Endothelial cell (in vitro differentiated cells): Measurements from ENCODE around the gene CERKL. TPM values are rescaled to one million over a fixed set of nuclear protein-coding genes. Genes with fewer than 3 reads are reported as not detected.
"Not testable (repeated sequence)": the region's sequence is repeated elsewhere in the genome, so short reads cannot be mapped to it uniquely, and the experiment has no call there.

Experiments
- DNase-seq: peaks from one replicate; pipeline ENCODE4 v3.0.0; 2021; ENCODE audit warnings: low spot score
- H3K27ac Mint-ChIP-seq: one replicate; pipeline ENCODE4 v1.8.0; 2021; ENCODE audit warnings: mixed read lengths, inconsistent platforms; ENCODE audit not compliant: unreplicated experiment
- H3K27me3 Mint-ChIP-seq: one replicate; pipeline ENCODE4 v1.8.0; 2021; ENCODE audit warnings: mild to moderate bottlenecking, moderate library complexity, mixed read lengths, inconsistent platforms; ENCODE audit not compliant: unreplicated experiment
- H3K36me3 Mint-ChIP-seq: one replicate; pipeline ENCODE4 v1.8.0; 2021; ENCODE audit warnings: mild to moderate bottlenecking, low read depth, mixed read lengths, inconsistent platforms; ENCODE audit not compliant: unreplicated experiment
- H3K4me1 Mint-ChIP-seq: one replicate; pipeline ENCODE4 v1.8.0; 2021; ENCODE audit warnings: mild to moderate bottlenecking, mixed read lengths, inconsistent platforms; ENCODE audit not compliant: unreplicated experiment
- H3K4me3 Mint-ChIP-seq: one replicate; pipeline ENCODE4 v1.8.0; 2021; ENCODE audit warnings: mild to moderate bottlenecking, mixed read lengths, inconsistent platforms; ENCODE audit not compliant: unreplicated experiment
- H3K9me3 Mint-ChIP-seq: one replicate; pipeline ENCODE4 v1.8.0; 2021; ENCODE audit warnings: mixed read lengths, inconsistent platforms; ENCODE audit not compliant: unreplicated experiment
- long read RNA-seq: library from polyadenylated mRNA; unstranded; transcript quantifications from one replicate; pipeline ENCODE4 v2.0.0, GENCODE V29; 2020; ENCODE audit not compliant: unreplicated experiment
- total RNA-seq: library from RNA; stranded (reverse); fragmentation: NEBNext Ultra II Directional; extraction: Animal tissue kit (Norgen Biotek cat#: 25700); gene quantifications from one replicate; pipeline ENCODE4 v1.2.1, GENCODE V29; 2021; ENCODE audit not compliant: unreplicated experiment
- TF ChIP-seq, protein P1 (sequence below): fragments of 200-600 bp; sonication (generic); IDR thresholded peaks from one replicate; pipeline ENCODE4 v1.5.0; 2021; ENCODE audit warnings: antibody characterized with exemption; ENCODE audit not compliant: unreplicated experiment

CERKL gene, protein sequence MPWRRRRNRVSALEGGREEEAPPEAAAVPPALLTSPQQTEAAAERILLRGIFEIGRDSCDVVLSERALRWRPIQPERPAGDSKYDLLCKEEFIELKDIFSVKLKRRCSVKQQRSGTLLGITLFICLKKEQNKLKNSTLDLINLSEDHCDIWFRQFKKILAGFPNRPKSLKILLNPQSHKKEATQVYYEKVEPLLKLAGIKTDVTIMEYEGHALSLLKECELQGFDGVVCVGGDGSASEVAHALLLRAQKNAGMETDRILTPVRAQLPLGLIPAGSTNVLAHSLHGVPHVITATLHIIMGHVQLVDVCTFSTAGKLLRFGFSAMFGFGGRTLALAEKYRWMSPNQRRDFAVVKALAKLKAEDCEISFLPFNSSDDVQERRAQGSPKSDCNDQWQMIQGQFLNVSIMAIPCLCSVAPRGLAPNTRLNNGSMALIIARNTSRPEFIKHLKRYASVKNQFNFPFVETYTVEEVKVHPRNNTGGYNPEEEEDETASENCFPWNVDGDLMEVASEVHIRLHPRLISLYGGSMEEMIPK
- 0.08 TPM for total RNA-seq
- long read RNA-seq: 0 reads

GRCh38 chr2:181656450-181657291 is at the start of gene CERKL:
CERKL (minus strand) TSS chr2:181657105; CDS start chr2:181657006, 99 bp downstream.
- H3K27me3 Mint-ChIP-seq: peaks cover 10% of the 10 kb centered on the region
- H3K27ac Mint-ChIP-seq: no peak within 1 kb of the TSS
- H3K36me3 Mint-ChIP-seq: no peaks in the 10 kb centered on the region
- DNase-seq: peak; percentile 43
- TF ChIP-seq, protein P1, sequence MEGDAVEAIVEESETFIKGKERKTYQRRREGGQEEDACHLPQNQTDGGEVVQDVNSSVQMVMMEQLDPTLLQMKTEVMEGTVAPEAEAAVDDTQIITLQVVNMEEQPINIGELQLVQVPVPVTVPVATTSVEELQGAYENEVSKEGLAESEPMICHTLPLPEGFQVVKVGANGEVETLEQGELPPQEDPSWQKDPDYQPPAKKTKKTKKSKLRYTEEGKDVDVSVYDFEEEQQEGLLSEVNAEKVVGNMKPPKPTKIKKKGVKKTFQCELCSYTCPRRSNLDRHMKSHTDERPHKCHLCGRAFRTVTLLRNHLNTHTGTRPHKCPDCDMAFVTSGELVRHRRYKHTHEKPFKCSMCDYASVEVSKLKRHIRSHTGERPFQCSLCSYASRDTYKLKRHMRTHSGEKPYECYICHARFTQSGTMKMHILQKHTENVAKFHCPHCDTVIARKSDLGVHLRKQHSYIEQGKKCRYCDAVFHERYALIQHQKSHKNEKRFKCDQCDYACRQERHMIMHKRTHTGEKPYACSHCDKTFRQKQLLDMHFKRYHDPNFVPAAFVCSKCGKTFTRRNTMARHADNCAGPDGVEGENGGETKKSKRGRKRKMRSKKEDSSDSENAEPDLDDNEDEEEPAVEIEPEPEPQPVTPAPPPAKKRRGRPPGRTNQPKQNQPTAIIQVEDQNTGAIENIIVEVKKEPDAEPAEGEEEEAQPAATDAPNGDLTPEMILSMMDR: no peak
- H3K4me3 Mint-ChIP-seq: peak within 1 kb of the TSS; percentile 91
- no peaks in the 10 kb centered on the region for H3K9me3 Mint-ChIP-seq
- H3K4me1 Mint-ChIP-seq: peaks cover 14% of the 10 kb centered on the region

DNA sequence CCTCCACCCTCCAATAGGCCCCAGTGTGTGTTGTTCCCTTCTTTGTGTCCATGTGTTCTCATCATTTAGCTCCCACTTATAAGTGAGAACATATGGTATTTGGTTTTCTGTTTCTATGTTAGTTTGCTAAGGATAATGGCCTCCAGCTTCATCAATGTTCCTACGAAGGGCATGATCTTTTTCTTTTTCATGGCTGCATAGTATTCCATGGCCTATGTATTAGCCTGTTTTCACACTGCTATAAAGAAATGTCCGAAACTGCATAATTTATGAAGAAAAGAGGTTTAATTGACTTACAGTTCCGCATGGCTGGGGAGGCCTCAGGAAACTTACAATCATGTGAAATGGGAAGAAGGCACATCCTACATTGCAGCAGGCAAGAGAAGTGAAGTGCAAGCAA is 45.6 kb upstream of the CERKL start:
- H3K4me3 Mint-ChIP-seq, DNase-seq, H3K27me3 Mint-ChIP-seq, H3K36me3 Mint-ChIP-seq, H3K9me3 Mint-ChIP-seq, H3K27ac Mint-ChIP-seq, H3K4me1 Mint-ChIP-seq: not testable (repeated sequence)

DNA sequence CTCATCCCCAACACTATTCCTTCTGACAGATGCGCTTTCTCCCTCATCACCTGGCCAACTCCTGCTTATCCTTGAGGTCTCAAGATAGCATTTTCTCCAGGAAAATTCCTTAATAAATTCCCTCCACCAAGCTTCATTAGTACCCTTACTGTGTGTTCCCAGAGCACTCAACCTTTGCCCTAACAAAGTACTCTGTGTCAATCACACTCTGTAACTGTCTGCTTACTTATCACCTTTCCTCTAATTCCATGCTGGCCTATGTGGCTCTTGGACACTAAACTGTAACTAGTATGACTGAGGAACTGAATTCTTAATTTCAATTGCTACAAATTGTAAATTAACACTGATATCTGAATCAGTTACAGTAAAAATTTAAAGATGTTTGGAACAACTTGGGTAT is 41.3 kb upstream of the CERKL start:
- peaks cover 2% of the 10 kb centered on the region for H3K27me3 Mint-ChIP-seq
- H3K4me1 Mint-ChIP-seq: no peaks in the 10 kb centered on the region
- H3K4me3 Mint-ChIP-seq: no peak overlapping the region
- TF ChIP-seq, protein P1: no peak
- DNase-seq: no peak
- no peak overlapping the region for H3K27ac Mint-ChIP-seq
- peaks cover 3% of the 10 kb centered on the region for H3K36me3 Mint-ChIP-seq
- peaks cover 5% of the 10 kb centered on the region for H3K9me3 Mint-ChIP-seq

GRCh38 chr2:181697571-181697970 is 40.7 kb upstream of the CERKL start:
- peaks cover 2% of the 10 kb centered on the region for H3K27me3 Mint-ChIP-seq
- H3K4me1 Mint-ChIP-seq: no peaks in the 10 kb centered on the region
- no peak overlapping the region for H3K4me3 Mint-ChIP-seq
- H3K9me3 Mint-ChIP-seq: peaks cover under 1% of the 10 kb centered on the region
- TF ChIP-seq, protein P1: no peak
- H3K36me3 Mint-ChIP-seq: peaks cover 1% of the 10 kb centered on the region
- no peak overlapping the region for H3K27ac Mint-ChIP-seq
- DNase-seq: no peak

DNA sequence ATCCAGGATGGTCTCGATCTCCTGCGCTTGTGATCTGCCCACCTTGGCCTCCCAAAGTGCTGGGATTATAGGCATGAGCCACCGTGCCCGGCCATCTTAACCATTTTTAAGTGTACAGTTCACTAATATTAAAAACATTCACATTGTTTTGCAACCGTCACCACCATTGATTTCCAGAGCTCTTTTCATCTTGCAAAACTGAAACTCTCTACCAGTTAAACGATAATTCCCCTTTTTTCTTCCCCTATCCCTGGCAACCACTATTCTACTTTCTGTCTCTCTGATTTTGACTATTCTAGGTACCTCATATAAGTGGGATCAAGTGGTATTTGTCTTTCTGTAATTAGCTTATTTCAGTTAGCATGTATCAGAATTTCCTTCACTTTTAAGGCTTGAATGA is 40.2 kb upstream of the CERKL start:
- H3K4me1 Mint-ChIP-seq: no peaks in the 10 kb centered on the region
- H3K36me3 Mint-ChIP-seq: no peaks in the 10 kb centered on the region
- H3K4me3 Mint-ChIP-seq: no peak overlapping the region
- no peaks in the 10 kb centered on the region for H3K9me3 Mint-ChIP-seq
- DNase-seq: no peak
- TF ChIP-seq, protein P1: no peak
- peaks cover under 1% of the 10 kb centered on the region for H3K27me3 Mint-ChIP-seq
- no peak overlapping the region for H3K27ac Mint-ChIP-seq
